HG02870 (cell line): ENCODE results near the gene EIF2S3B.

Source experiments
- ATAC-seq: cut with Tn5 transposase; IDR thresholded peaks from one replicate; pipeline ENCODE4 v1.9.1; 2021; ENCODE audit warnings: mild to moderate bottlenecking, moderate library complexity; ENCODE audit not compliant: unreplicated experiment

Gene EIF2S3B

DNA sequence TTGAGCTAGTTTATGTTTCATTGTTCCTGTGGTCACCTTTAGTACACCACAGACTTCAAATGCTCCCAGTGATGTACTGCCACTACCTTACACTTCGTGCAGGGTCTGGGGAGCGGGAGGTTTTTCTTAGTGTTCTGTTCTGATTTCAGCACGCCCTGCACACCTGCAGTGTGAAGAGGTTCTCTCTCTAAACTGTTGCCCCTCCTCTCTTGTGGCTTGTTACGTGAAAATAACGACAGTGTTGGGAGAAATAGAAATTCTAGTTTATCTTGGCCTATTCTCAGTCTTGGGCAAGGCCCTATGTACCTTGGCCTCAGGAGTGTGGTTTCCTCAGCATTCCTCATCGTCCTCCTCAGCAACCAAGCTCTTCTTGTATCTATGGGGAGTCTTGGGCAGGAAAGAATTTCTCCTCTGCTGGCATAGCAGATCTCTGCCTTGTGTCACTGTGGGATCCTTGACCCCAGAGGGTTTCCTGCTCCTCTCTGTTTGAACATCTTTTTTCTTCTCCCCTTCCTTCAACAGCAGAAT, 48.6 kb downstream of the EIF2S3B start:
- ATAC-seq: peak; percentile 43

GRCh38 chr12:10554756-10555481, 49.2 kb downstream of the EIF2S3B start:
- ATAC-seq: no peak

DNA sequence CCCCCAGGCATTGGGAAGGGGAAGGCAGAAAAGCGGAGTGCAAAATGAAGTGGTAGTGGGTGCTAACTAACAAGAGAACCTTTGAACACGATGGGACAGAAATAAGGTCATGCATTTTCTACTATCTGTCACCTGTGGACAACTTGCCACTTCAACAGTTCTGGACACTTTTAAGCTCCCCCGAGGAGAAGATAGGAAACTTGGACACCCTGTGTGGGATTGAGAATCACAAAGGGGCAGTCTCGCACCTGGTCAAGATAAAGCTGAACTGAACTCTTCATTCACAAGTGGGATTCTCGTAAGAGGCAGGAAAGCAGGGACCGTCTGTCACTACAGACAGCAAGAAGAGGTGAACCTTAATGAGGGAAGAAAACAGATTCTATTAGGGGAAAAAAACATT, 51.6 kb downstream of the EIF2S3B start:
- ATAC-seq: no peak

GRCh38 chr12:10557766-10558165, 52.1 kb downstream of the EIF2S3B start:
- peak; percentile 56 for ATAC-seq
